Measurements from ENCODE around the gene NAA20. TPM values are rescaled to one million over a fixed set of nuclear protein-coding genes. Genes with fewer than 3 reads are reported as not detected.

Gene NAA20
- total RNA-seq, 1 experiment from 2014 or later, result 82.6 TPM

GRCh38 chr20:20079102-20079784, 62.1 kb downstream of the NAA20 start:
- Histone ChIP-seq H3K4me3 (ENCODE audit: low read depth, low read length, poor library complexity, severe bottlenecking) (no peak overlapping the region), H3K27ac (ENCODE audit: low read depth, low read length, poor library complexity, severe bottlenecking) (no peak overlapping the region), H3K4me1 (ENCODE audit: insufficient read depth, low read length, poor library complexity, severe bottlenecking) (peaks cover 7% of the 10 kb centered on the region), H3K27me3 (replicated peaks; ENCODE audit: insufficient read depth, low read depth, low read length, poor library complexity) (peaks cover 42% of the 10 kb centered on the region), H3K36me3 (ENCODE audit: insufficient read depth, low read length, poor library complexity, severe bottlenecking) (no peaks in the 10 kb centered on the region), H3K9me3 (ENCODE audit: low read depth, low read length, poor library complexity, severe bottlenecking) (no peaks in the 10 kb centered on the region)
- ChIA-PET CTCF (no interaction called here), POLR2A (ENCODE audit: low non-redundant PET) (no interaction called here)
- BruUV-seq (replicated peaks), result no TSS peak
- intact Hi-C loops (cut with micrococcal nuclease; ENCODE audit: unreplicated experiment), result no loop called here
- DNase-seq (ENCODE audit: low spot score), result no peak
- TF ChIP-seq CTCF (conservative IDR thresholded peaks at IDR 0.05; ENCODE audit: low read depth, low read length), result no peak
- no peak for TF ChIP-seq EZH2 (IDR thresholded peaks at IDR 0.05; ENCODE audit: borderline replicate concordance, low read depth, low read length, poor library complexity, severe bottlenecking)

Other genes starting within 250 kb of the NAA20 start
- gene CRNKL1, start 35.1 kb downstream of the NAA20 start, total RNA-seq (2021), result 25.1 and 26.8 TPM in 2 replicates
- not detected in 2 replicates for gene CFAP61, start 35.2 kb downstream of the NAA20 start, total RNA-seq (2021)